HepG2 (cell line): ENCODE measurements around the gene ARID3C. TPM values are rescaled to one million over a fixed set of nuclear protein-coding genes. Genes with fewer than 3 reads are reported as not detected.

Experiments
- ONECUT2 ChIP-seq: sonication (generic); formaldehyde crosslinking; IDR thresholded peaks from 2 replicates; pipeline ENCODE4 v1.4.0; 2020; ENCODE audit warnings: missing genetic modification reagents
- ZBTB3 ChIP-seq: sonication (generic); formaldehyde crosslinking; IDR thresholded peaks from 2 replicates; pipeline ENCODE4 v1.4.0; 2020; ENCODE audit warnings: low read depth, mild to moderate bottlenecking, moderate library complexity, missing genetic modification reagents, borderline replicate concordance
- ZNF484 ChIP-seq: sonication (generic); formaldehyde crosslinking; IDR thresholded peaks from 2 replicates; pipeline ENCODE4 v1.5.1; 2020; ENCODE audit warnings: mild to moderate bottlenecking, low read depth, missing genetic modification reagents, borderline replicate concordance
- ZNF678 ChIP-seq: sonication (generic); formaldehyde crosslinking; IDR thresholded peaks from 2 replicates; pipeline ENCODE4 v1.4.0; 2020; ENCODE audit warnings: mild to moderate bottlenecking, missing genetic modification reagents
- ZNF703 ChIP-seq: sonication (generic); formaldehyde crosslinking; IDR thresholded peaks from 2 replicates; pipeline ENCODE4 v1.5.1; 2020; ENCODE audit warnings: missing genetic modification reagents, mild to moderate bottlenecking, moderate library complexity, borderline replicate concordance
- polyA plus RNA-seq, 8 experiments: library from polyadenylated mRNA; depleted of rRNA in 3 of 8; stranded (reverse) in 7 of 8; unstranded in 1 of 8; fragments of >200 nt; fragmentation: Illumina TruSeq in 4 of 8; extraction: Trizol in 4 of 8; gene quantifications; 2 replicates each; pipeline versions ENCODE4 v1.2.1 to v1.2.3, GENCODE V29; 2011 to 2016; ENCODE audit warnings: low read depth in 4 of 8, missing spikeins in 1 of 8, mixed read lengths in 1 of 8; ENCODE audit not compliant: insufficient read depth in 1 of 8
- total RNA-seq, 5 experiments: library from RNA; depleted of rRNA; stranded (reverse); fragments of >200 nt; fragmentation: Illumina TruSeq; extraction: Trizol; gene quantifications; 2 replicates each; pipeline ENCODE4 v1.2.3, GENCODE V29; 2016; ENCODE audit warnings: low read depth in 1 of 5
- TF ChIP-seq, protein P1 (sequence below): sonication (generic); formaldehyde crosslinking; IDR thresholded peaks from 2 replicates; pipeline ENCODE4 v1.5.0; 2020; ENCODE audit warnings: missing genetic modification reagents
- TF ChIP-seq, protein P2 (sequence below): sonication (generic); formaldehyde crosslinking; IDR thresholded peaks from 2 replicates; pipeline ENCODE4 v1.8.1; 2023; ENCODE audit warnings: mild to moderate bottlenecking, moderate library complexity, missing genetic modification reagents
- TF ChIP-seq, protein P3 (sequence below): sonication (generic); formaldehyde crosslinking; IDR thresholded peaks from one replicate; pipeline ENCODE4 v1.5.1; 2020; ENCODE audit warnings: mild to moderate bottlenecking, missing genetic modification reagents; ENCODE audit errors: not compliant biosample characterization
- TF ChIP-seq, protein P4 (sequence below): sonication (generic); formaldehyde crosslinking; IDR thresholded peaks from 2 replicates; pipeline ENCODE4 v1.5.0; 2020; ENCODE audit warnings: mild to moderate bottlenecking, missing genetic modification reagents
- TF ChIP-seq, protein P5 (sequence below): sonication (generic); formaldehyde crosslinking; IDR thresholded peaks from 2 replicates; pipeline ENCODE4 v1.4.0; 2020; ENCODE audit warnings: missing genetic modification reagents, mild to moderate bottlenecking, borderline replicate concordance

ARID3C gene
- total and polyA plus RNA-seq, 2 of the 13 experiments (the other 11 are each of a cell fraction or from before 2014, with no cell fraction given) = not detected

DNA sequence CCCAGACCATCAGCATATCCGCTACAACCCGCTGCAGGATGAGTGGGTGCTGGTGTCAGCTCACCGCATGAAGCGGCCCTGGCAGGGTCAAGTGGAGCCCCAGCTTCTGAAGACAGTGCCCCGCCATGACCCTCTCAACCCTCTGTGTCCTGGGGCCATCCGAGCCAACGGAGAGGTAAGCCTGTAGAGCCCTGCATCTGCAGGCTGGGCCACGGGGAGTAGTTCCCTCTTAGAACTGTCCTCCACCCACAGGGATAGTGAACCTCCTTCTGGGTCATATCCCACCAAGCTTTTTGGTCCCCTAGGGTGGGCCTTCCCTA is 18.2 kb upstream of the ARID3C start (continued):
- TF ChIP-seq, protein P1, sequence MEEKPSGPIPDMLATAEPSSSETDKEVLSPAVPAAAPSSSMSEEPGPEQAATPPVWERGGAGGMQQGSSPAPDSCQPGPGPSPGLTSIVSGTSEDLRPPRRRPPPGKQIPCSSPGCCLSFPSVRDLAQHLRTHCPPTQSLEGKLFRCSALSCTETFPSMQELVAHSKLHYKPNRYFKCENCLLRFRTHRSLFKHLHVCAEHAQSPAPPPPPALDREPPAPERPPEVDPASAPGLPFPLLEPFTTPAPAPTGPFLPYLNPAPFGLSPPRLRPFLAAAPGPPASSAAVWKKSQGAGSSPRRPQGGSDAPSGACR (CRISPR knock-in tag) = 0 out of 2 replicates have a peak, but pooled peaks have one; percentile 41
- TF ChIP-seq ZBTB3 (CRISPR knock-in tag) (0 out of 2 replicates have a peak, but pooled peaks have one; percentile 2), ZNF484 (no peak), ZNF678 (CRISPR knock-in tag) (0 out of 2 replicates have a peak, but pooled peaks have one; percentile 80), ONECUT2 (CRISPR knock-in tag) (no peak), ZNF703 (0 out of 2 replicates have a peak, but pooled peaks have one; percentile 7)
- TF ChIP-seq, protein P2, sequence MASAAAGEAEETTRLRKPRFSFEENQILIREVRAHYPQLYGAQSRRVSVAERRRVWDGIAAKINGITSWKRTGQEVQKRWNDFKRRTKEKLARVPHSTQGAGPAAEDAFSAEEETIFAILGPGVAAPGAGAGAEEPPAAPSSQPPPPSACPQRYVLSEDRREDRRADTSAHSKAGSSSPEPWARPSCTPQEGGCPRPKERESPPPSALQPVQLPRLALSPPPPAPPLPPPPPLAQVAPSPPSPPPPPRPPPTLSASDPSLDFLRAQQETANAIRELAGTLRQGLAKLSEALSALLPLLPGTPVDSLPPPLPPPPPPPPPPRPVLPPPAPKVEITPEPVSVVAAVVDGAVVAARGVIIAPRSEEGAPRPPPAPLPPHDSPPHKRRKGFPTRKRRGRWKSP (CRISPR knock-in tag) = 0 out of 2 replicates have a peak, but pooled peaks have one; percentile 4
- TF ChIP-seq, protein P3, sequence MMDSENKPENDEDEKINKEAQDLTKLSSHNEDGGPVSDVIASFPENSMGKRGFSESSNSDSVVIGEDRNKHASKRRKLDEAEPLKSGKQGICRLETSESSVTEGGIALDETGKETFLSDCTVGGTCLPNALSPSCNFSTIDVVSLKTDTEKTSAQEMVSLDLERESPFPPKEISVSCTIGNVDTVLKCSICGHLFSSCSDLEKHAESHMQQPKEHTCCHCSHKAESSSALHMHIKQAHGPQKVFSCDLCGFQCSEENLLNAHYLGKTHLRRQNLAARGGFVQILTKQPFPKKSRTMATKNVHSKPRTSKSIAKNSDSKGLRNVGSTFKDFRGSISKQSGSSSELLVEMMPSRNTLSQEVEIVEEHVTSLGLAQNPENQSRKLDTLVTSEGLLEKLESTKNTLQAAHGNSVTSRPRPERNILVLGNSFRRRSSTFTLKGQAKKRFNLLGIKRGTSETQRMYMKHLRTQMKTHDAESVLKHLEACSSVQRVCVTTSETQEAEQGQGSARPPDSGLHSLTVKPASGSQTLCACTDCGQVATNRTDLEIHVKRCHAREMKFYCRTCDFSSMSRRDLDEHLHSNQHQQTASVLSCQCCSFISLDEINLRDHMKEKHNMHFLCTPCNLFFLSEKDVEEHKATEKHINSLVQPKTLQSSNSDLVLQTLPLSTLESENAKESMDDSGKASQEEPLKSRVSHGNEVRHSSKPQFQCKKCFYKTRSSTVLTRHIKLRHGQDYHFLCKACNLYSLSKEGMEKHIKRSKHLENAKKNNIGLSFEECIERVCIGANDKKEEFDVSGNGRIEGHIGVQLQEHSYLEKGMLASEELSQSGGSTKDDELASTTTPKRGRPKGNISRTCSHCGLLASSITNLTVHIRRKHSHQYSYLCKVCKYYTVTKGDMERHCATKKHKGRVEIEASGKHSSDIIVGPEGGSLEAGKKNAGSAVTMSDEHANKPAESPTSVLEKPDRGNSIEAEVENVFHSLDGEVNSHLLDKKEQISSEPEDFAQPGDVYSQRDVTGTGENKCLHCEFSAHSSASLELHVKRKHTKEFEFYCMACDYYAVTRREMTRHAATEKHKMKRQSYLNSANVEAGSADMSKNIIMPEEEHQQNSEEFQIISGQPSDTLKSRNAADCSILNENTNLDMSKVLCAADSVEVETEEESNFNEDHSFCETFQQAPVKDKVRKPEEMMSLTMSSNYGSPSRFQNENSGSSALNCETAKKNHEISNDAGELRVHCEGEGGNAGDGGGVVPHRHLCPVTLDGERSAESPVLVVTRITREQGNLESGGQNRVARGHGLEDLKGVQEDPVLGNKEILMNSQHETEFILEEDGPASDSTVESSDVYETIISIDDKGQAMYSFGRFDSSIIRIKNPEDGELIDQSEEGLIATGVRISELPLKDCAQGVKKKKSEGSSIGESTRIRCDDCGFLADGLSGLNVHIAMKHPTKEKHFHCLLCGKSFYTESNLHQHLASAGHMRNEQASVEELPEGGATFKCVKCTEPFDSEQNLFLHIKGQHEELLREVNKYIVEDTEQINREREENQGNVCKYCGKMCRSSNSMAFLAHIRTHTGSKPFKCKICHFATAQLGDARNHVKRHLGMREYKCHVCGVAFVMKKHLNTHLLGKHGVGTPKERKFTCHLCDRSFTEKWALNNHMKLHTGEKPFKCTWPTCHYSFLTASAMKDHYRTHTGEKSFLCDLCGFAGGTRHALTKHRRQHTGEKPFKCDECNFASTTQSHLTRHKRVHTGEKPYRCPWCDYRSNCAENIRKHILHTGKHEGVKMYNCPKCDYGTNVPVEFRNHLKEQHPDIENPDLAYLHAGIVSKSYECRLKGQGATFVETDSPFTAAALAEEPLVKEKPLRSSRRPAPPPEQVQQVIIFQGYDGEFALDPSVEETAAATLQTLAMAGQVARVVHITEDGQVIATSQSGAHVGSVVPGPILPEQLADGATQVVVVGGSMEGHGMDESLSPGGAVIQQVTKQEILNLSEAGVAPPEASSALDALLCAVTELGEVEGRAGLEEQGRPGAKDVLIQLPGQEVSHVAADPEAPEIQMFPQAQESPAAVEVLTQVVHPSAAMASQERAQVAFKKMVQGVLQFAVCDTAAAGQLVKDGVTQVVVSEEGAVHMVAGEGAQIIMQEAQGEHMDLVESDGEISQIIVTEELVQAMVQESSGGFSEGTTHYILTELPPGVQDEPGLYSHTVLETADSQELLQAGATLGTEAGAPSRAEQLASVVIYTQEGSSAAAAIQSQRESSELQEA (CRISPR knock-in tag) = peak; percentile 4
- TF ChIP-seq, protein P4, sequence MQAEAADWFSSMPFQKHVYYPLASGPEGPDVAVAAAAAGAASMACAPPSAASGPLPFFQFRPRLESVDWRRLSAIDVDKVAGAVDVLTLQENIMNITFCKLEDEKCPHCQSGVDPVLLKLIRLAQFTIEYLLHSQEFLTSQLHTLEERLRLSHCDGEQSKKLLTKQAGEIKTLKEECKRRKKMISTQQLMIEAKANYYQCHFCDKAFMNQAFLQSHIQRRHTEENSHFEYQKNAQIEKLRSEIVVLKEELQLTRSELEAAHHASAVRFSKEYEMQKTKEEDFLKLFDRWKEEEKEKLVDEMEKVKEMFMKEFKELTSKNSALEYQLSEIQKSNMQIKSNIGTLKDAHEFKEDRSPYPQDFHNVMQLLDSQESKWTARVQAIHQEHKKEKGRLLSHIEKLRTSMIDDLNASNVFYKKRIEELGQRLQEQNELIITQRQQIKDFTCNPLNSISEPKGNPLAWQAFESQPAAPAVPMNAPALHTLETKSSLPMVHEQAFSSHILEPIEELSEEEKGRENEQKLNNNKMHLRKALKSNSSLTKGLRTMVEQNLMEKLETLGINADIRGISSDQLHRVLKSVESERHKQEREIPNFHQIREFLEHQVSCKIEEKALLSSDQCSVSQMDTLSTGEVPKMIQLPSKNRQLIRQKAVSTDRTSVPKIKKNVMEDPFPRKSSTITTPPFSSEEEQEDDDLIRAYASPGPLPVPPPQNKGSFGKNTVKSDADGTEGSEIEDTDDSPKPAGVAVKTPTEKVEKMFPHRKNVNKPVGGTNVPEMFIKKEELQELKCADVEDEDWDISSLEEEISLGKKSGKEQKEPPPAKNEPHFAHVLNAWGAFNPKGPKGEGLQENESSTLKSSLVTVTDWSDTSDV (CRISPR knock-in tag) = 0 out of 2 replicates have a peak, but pooled peaks have one; percentile 50
- TF ChIP-seq, protein P5, sequence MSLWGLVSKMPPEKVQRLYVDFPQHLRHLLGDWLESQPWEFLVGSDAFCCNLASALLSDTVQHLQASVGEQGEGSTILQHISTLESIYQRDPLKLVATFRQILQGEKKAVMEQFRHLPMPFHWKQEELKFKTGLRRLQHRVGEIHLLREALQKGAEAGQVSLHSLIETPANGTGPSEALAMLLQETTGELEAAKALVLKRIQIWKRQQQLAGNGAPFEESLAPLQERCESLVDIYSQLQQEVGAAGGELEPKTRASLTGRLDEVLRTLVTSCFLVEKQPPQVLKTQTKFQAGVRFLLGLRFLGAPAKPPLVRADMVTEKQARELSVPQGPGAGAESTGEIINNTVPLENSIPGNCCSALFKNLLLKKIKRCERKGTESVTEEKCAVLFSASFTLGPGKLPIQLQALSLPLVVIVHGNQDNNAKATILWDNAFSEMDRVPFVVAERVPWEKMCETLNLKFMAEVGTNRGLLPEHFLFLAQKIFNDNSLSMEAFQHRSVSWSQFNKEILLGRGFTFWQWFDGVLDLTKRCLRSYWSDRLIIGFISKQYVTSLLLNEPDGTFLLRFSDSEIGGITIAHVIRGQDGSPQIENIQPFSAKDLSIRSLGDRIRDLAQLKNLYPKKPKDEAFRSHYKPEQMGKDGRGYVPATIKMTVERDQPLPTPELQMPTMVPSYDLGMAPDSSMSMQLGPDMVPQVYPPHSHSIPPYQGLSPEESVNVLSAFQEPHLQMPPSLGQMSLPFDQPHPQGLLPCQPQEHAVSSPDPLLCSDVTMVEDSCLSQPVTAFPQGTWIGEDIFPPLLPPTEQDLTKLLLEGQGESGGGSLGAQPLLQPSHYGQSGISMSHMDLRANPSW (CRISPR knock-in tag) = 0 out of 2 replicates have a peak, but pooled peaks have one; percentile 11
